GM12864 (cell line): ENCODE results near the gene SPDL1.

Experiments
- DNase-seq: peaks from one replicate; pipeline ENCODE4 v3.0.0-alpha.2; 2011; ENCODE audit warnings: low read depth
- H3K4me3 ChIP-seq: 2 replicates; pipeline ENCODE4 v1.5.1; 2011; ENCODE audit warnings: mild to moderate bottlenecking, low read depth, low read length, control low read depth
- TF ChIP-seq, protein P1 (sequence below): IDR thresholded peaks from 2 replicates; pipeline ENCODE4 v1.5.1; 2011; ENCODE audit warnings: low read depth, mild to moderate bottlenecking, moderate library complexity, low read length, control low read depth, inconsistent platforms; ENCODE audit errors: missing control alignments

SPDL1 gene, protein sequence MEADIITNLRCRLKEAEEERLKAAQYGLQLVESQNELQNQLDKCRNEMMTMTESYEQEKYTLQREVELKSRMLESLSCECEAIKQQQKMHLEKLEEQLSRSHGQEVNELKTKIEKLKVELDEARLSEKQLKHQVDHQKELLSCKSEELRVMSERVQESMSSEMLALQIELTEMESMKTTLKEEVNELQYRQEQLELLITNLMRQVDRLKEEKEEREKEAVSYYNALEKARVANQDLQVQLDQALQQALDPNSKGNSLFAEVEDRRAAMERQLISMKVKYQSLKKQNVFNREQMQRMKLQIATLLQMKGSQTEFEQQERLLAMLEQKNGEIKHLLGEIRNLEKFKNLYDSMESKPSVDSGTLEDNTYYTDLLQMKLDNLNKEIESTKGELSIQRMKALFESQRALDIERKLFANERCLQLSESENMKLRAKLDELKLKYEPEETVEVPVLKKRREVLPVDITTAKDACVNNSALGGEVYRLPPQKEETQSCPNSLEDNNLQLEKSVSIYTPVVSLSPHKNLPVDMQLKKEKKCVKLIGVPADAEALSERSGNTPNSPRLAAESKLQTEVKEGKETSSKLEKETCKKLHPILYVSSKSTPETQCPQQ

DNA sequence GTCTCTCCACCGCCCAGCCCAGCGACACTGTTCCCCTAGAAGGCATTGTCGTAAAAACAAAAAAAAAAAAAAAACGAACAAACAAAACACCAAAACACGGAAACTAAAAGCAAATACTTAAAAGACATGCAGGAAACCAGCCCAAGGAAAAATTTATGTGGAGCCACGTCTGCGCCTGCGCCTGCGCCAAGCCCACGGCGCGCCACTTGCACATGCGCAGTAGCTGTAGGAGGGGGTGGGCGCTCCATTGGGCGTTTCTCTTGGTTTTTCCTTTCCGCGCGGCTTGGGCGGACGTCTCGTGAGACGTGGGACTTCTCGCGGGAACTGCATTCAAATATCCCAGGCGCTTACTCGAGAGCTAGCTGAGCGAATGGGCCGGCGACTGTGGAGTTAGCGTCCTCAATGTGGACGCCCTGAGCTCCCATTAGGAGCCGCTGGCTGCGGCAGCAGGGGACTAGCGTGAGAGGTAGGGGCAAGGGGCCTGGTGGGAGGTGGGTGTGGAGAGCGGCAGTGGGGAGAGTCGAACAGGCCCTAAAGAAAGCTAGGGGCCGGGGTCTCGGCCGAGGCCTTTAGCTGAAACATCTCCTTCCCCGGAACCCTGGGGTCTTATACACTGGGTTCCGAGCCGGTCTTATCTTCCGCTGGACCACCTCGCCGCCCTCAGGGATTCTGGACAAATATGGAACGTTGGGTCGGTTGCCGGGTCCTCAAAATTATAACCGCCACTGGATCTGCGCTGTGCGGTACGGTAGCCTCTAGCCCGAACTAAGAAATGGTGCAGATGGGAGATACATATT is at the start of gene SPDL1:
TSS of gene SPDL1 (plus strand) at position 350 of the 797 bp plus-strand sequence. CDS start 4,644 bp downstream, outside the sequence.
- DNase-seq, result peak; percentile 91
- peak within 1 kb of the TSS; percentile 95 for H3K4me3 ChIP-seq
- TF ChIP-seq, protein P1, sequence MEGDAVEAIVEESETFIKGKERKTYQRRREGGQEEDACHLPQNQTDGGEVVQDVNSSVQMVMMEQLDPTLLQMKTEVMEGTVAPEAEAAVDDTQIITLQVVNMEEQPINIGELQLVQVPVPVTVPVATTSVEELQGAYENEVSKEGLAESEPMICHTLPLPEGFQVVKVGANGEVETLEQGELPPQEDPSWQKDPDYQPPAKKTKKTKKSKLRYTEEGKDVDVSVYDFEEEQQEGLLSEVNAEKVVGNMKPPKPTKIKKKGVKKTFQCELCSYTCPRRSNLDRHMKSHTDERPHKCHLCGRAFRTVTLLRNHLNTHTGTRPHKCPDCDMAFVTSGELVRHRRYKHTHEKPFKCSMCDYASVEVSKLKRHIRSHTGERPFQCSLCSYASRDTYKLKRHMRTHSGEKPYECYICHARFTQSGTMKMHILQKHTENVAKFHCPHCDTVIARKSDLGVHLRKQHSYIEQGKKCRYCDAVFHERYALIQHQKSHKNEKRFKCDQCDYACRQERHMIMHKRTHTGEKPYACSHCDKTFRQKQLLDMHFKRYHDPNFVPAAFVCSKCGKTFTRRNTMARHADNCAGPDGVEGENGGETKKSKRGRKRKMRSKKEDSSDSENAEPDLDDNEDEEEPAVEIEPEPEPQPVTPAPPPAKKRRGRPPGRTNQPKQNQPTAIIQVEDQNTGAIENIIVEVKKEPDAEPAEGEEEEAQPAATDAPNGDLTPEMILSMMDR, result no peak

DNA sequence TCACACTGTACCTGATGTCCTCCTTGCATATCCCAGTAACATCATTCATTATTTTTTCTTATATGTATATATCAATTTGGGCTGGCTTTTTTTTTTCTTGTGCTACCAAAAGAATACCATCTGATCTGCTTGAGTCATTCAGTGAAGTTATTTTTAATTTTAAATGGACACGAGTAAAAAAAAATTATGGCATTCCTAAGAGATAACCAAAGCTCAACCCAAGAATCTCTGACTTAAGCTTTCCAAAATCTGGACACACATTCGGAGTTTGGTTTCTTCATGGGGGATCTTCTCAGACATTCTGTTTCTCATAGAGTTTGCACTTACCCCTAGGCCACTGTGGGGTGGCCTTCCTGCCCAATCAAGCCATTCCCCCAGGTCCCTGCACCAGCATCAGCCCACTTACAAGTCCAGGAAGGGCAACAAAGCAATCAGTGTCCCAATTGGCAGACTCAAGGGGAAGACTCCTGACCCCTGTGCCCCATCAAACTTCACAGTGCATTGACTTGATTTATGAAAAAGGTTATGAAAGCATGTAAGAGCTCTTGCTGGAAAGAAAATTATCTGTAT is 49.2 kb upstream of the SPDL1 start:
- TF ChIP-seq, protein P1, result no peak
- H3K4me3 ChIP-seq, result no peak overlapping the region

GRCh38 chr5:169534939-169535338 is 48.6 kb upstream of the SPDL1 start:
- no peak for DNase-seq
- H3K4me3 ChIP-seq, result no peak overlapping the region
- TF ChIP-seq, protein P1, result no peak

More for the DNA sequence above, 49.2 kb upstream of the SPDL1 start:
- no peak for DNase-seq

DNA sequence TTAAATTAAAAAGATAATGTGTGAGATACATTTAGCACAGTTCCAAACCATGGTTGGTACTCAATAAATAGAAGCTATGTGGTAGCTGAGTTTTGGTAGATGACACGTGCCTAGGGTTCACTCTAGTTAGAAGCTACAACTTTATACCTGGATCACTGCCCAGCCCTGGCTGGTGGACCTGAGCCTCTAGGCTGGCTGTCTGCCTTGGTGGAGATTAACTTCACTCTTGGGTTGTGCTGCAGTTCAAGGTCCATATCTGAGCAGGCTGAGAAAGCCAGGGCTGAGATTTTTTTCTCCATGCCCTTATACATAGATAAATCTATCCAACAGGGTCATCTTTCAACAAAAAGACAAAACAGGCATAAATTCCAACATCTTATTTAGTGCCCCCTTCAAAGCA is 44.6 kb upstream of the SPDL1 start:
- no peak overlapping the region for H3K4me3 ChIP-seq
- no peak for DNase-seq
- TF ChIP-seq, protein P1, result no peak

DNA sequence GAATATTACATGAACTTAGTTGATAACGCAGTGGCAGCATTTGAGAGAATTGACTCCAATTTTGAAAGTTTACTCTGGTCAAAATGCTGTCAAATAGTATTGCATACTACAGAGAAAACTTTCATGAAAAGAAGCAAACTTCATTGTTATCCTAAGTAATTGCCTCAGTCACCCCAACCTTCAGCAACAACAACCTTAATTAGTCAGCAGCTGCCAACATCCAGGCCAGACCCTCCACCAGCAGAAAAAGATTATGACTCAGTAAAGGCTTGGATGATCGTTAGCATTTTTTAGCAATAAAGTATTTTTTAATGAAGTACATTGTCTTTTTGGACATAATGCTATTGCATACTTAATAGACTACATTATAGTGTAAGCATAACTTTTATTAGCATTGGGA is 40.8 kb upstream of the SPDL1 start:
- TF ChIP-seq, protein P1, result no peak
- no peak for DNase-seq
- H3K4me3 ChIP-seq, result no peak overlapping the region

DNA sequence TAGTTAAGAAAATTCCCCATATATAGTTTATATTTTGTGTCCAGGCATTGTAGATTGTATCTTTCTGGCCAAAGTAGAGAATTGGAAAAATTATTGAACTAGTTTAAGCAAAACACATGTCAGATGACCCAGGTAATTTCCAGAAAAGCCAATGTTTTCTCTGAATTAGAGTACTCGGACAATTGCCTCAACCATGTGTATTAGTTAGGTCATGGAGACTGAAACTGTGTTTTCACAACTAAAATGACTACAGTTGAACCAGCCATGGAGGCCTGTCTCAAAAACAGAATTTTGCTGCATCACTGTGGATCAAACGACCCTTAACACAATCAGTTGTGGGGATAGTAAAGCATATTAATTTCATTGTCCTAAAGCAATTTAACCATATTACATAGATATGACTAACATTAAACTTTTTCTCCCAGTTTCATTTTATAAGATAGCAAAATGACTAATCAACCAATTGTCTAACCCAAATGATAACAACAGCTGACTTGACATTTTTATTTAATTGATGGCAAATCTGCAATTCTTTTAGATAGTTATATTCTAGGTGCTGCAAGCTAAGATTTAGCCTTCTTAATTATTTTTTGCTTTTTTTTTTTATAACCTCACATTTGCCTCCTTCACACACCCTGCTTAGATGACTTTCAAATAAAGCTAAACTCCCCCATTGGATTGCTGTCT is 39.2 kb upstream of the SPDL1 start:
- no peak overlapping the region for H3K4me3 ChIP-seq
- TF ChIP-seq, protein P1, result no peak
- DNase-seq, result no peak
